H1 (cell line): ENCODE results near the gene ZNF646. TPM values are rescaled to one million over a fixed set of nuclear protein-coding genes. Genes with fewer than 3 reads are reported as not detected.

Experiments used
- CTCF ChIA-PET: fragments of 300-600 bp; sonication (Branson Sonifier 250); formaldehyde crosslinking; loops from one replicate; lab custom pipeline; 2021; ENCODE audit not compliant: partially characterized antibody; lab: Charles Lee
- POLR2A ChIA-PET: fragments of 300-600 bp; sonication (Branson Sonifier 250); formaldehyde crosslinking; loops from one replicate; lab custom pipeline; 2021; ENCODE audit warnings: inconsistent platforms; ENCODE audit not compliant: partially characterized antibody; lab: Charles Lee
- DNase-seq, 2 experiments: peaks; one replicate each; pipeline versions ENCODE4 v3.0.0 to v3.0.0-alpha.2; 2010 to 2022; ENCODE audit warnings: low spot score in 2 of 2, low read depth in 1 of 2, mixed read lengths in 1 of 2
- FAIRE-seq: peaks from 2 replicates; lab custom pipeline; 2011; peaks lifted over from hg19 to GRCh38; lab: Jason Lieb, UNC
- H2AFZ ChIP-seq: 2 replicates; pipeline ENCODE4 v1.8.1; 2012; ENCODE audit warnings: low read length, inconsistent platforms
- H2AK5ac ChIP-seq: 2 replicates; pipeline ENCODE4 v1.6.1; 2013; ENCODE audit warnings: low read depth, low read length
- H2BK120ac ChIP-seq: replicated peaks from 2 replicates; pipeline ENCODE3; 2013; ENCODE audit warnings: low read depth, low read length, inconsistent platforms
- H2BK12ac ChIP-seq: 2 replicates; pipeline ENCODE4 v1.6.1; 2013; ENCODE audit warnings: low read depth, low read length
- H2BK15ac ChIP-seq: 2 replicates; pipeline ENCODE4 v1.6.1; 2013; ENCODE audit warnings: low read length
- H2BK20ac ChIP-seq: 2 replicates; pipeline ENCODE4 v1.6.1; 2013; ENCODE audit warnings: low read length
- H2BK5ac ChIP-seq: 2 replicates; pipeline ENCODE4 v1.6.1; 2013; ENCODE audit warnings: low read depth, low read length
- H3K14ac ChIP-seq: 2 replicates; pipeline ENCODE4 v1.6.1; 2013; ENCODE audit warnings: inconsistent platforms; ENCODE audit not compliant: insufficient read length
- H3K18ac ChIP-seq: 2 replicates; pipeline ENCODE4 v1.6.1; 2013; ENCODE audit warnings: low read length; ENCODE audit errors: extremely low read depth
- H3K23ac ChIP-seq: 2 replicates; pipeline ENCODE4 v1.6.1; 2013; ENCODE audit warnings: inconsistent platforms; ENCODE audit not compliant: insufficient read length
- H3K23me2 ChIP-seq: 2 replicates; pipeline ENCODE4 v1.6.1; 2013; ENCODE audit warnings: low read depth, low read length
- H3K27ac ChIP-seq: 2 replicates; pipeline ENCODE4 v1.6.1; 2011; ENCODE audit warnings: low read depth, low read length, inconsistent platforms
- H3K27me3 ChIP-seq, 4 experiments: replicated peaks in 1 of 4; 1 replicate in 1 of 4; 2 replicates in 3 of 4; pipeline versions ENCODE4 v1.6.1 to v1.8.1; 2011 to 2013; ENCODE audit warnings: low read length in 3 of 4, mild to moderate bottlenecking in 3 of 4, inconsistent platforms in 2 of 4, mixed read lengths in 2 of 4, moderate library complexity in 1 of 4; ENCODE audit not compliant: control insufficient read depth in 3 of 4, insufficient read depth in 3 of 4; ENCODE audit errors: extremely low read depth in 1 of 4
- H3K36me3 ChIP-seq, 4 experiments: 2 replicates each; pipeline versions ENCODE4 v1.6.1 to v1.8.1; 2011 to 2013; ENCODE audit warnings: mild to moderate bottlenecking in 4 of 4, low read length in 3 of 4, moderate library complexity in 2 of 4, control low read depth in 1 of 4, inconsistent platforms in 1 of 4; ENCODE audit not compliant: insufficient read depth in 4 of 4, control insufficient read depth in 2 of 4
- H3K4ac ChIP-seq: replicated peaks from 2 replicates; pipeline ENCODE3; 2013; ENCODE audit warnings: low read length, low read depth, mixed read lengths, inconsistent platforms; ENCODE audit not compliant: insufficient read length
- H3K4me1 ChIP-seq, 4 experiments: replicated peaks in 1 of 4; 1 replicate in 1 of 4; 2 replicates in 3 of 4; pipeline versions ENCODE4 v1.6.1 to v1.8.1; 2011 to 2013; ENCODE audit warnings: low read length in 3 of 4, inconsistent platforms in 2 of 4, mixed read lengths in 1 of 4; ENCODE audit not compliant: insufficient read depth in 4 of 4, control insufficient read depth in 3 of 4
- H3K4me2 ChIP-seq, 2 experiments: 2 replicates each; pipeline versions ENCODE4 v1.6.1 to v1.8.1; 2011 to 2013; ENCODE audit warnings: low read depth in 2 of 2, low read length in 2 of 2, control low read depth in 1 of 2, inconsistent platforms in 1 of 2, mild to moderate bottlenecking in 1 of 2; ENCODE audit not compliant: insufficient read depth in 1 of 2
- H3K4me3 ChIP-seq, 4 experiments: fragments of 200-600, 300-600 bp in 1 of 4; sonication (generic), shearing (Covaris generic), sonication (Bioruptor Twin) in 1 of 4; 2 replicates each; pipeline versions ENCODE4 v1.5.1 to v1.8.1; 2011 to 2016; ENCODE audit warnings: low read length in 4 of 4, low read depth in 3 of 4, control low read depth in 2 of 4, inconsistent platforms in 2 of 4, mild to moderate bottlenecking in 2 of 4, mixed read lengths in 1 of 4, moderate library complexity in 1 of 4; ENCODE audit not compliant: insufficient read depth in 2 of 4; ENCODE audit errors: extremely low read depth in 1 of 4
- H3K56ac ChIP-seq: replicated peaks from 2 replicates; pipeline ENCODE3; 2013; ENCODE audit warnings: low read depth, mild to moderate bottlenecking, mixed read lengths, low read length, inconsistent platforms; ENCODE audit not compliant: insufficient read length
- H3K79me1 ChIP-seq: 2 replicates; pipeline ENCODE4 v1.6.1; 2013; ENCODE audit warnings: low read depth, low read length, control low read depth
- H3K79me2 ChIP-seq, 2 experiments: 2 replicates each; pipeline versions ENCODE4 v1.6.1 to v1.8.1; 2012 to 2013; ENCODE audit warnings: low read length in 2 of 2, mild to moderate bottlenecking in 2 of 2, inconsistent platforms in 1 of 2; ENCODE audit not compliant: insufficient read depth in 2 of 2, control insufficient read depth in 1 of 2
- H3K9ac ChIP-seq, 4 experiments: replicated peaks in 1 of 4; 1 replicate in 1 of 4; 2 replicates in 3 of 4; pipeline versions ENCODE4 v1.6.1 to v1.8.1; 2011 to 2013; ENCODE audit warnings: low read depth in 3 of 4, low read length in 3 of 4, control low read depth in 2 of 4, mild to moderate bottlenecking in 2 of 4, moderate library complexity in 2 of 4, inconsistent platforms in 1 of 4; ENCODE audit errors: extremely low read depth in 1 of 4
- H3K9me3 ChIP-seq, 2 experiments: 2 replicates each; pipeline versions ENCODE4 v1.6.1 to v1.8.1; 2012 to 2013; ENCODE audit warnings: mild to moderate bottlenecking in 2 of 2, moderate library complexity in 2 of 2, control low read depth in 1 of 2, inconsistent platforms in 1 of 2, low read depth in 1 of 2, low read length in 1 of 2, mixed read lengths in 1 of 2; ENCODE audit not compliant: insufficient read depth in 2 of 2
- H4K20me1 ChIP-seq, 2 experiments: replicated peaks in 1 of 2; 2 replicates each; pipeline versions ENCODE3 to v1.8.1; 2011 to 2013; ENCODE audit warnings: inconsistent platforms in 2 of 2, low read length in 2 of 2, mild to moderate bottlenecking in 1 of 2; ENCODE audit not compliant: insufficient read depth in 2 of 2, control insufficient read depth in 1 of 2
- H4K5ac ChIP-seq: 2 replicates; pipeline ENCODE4 v1.6.1; 2013; ENCODE audit warnings: low read length, low read depth, mixed read lengths, inconsistent platforms; ENCODE audit not compliant: insufficient read length
- H4K8ac ChIP-seq: 2 replicates; pipeline ENCODE4 v1.8.0; 2013; ENCODE audit warnings: mild to moderate bottlenecking, moderate library complexity, low read length, inconsistent platforms; ENCODE audit not compliant: insufficient read depth; ENCODE audit errors: extremely low read depth
- H4K91ac ChIP-seq: replicated peaks from 2 replicates; pipeline ENCODE3; 2013; ENCODE audit warnings: low read length, mixed read lengths, inconsistent platforms; ENCODE audit not compliant: insufficient read length
- ASH2L ChIP-seq: fragments of 200-600, 300-600 bp; sonication (generic); IDR thresholded peaks from one replicate; pipeline ENCODE4 v1.7.1; 2017; ENCODE audit warnings: low read length
- FOSL1 ChIP-seq: IDR thresholded peaks from 2 replicates; pipeline ENCODE4 v1.6.1; 2011; ENCODE audit warnings: mild to moderate bottlenecking, low read depth, low read length, moderate library complexity; ENCODE audit not compliant: insufficient read depth
- KDM5A ChIP-seq: fragments of 200-600 bp; IDR thresholded peaks from 2 replicates; pipeline ENCODE4 v1.7.1; 2012; ENCODE audit warnings: mild to moderate bottlenecking, low read length, inconsistent platforms, mixed read lengths
- NRF1 ChIP-seq: IDR thresholded peaks from 2 replicates; pipeline ENCODE4 v1.6.1; 2011; ENCODE audit warnings: mild to moderate bottlenecking, low read depth, low read length, improper control_type of control experiment
- WGBS, 2 experiments: shearing (Covaris generic) in 1 of 2; methylation state at CpG; one replicate each; pipeline versions ENCODE4 v1.1.6 to v1.1.7; 2013 to 2015; ENCODE audit warnings: low lambda C conversion rate in 2 of 2, mixed read lengths in 2 of 2, inconsistent platforms in 1 of 2, low coverage in 1 of 2, missing lambda C conversion rate in 1 of 2; ENCODE audit not compliant: insufficient replicate concordance in 2 of 2, insufficient coverage in 1 of 2, insufficient read length in 1 of 2; ENCODE audit errors: extremely low coverage in 1 of 2, missing lambda C conversion rate in 1 of 2; 5-methylcytosine and 5-hydroxymethylcytosine counted together
- polyA plus RNA-seq, 7 experiments: library from polyadenylated mRNA; depleted of rRNA in 3 of 7; stranded (reverse) in 5 of 7; unstranded in 2 of 7; fragments of >200 nt in 5 of 7; fragments of 200-250 nt in 2 of 7; gene quantifications; 1 replicate in 5 of 7; 2 replicates in 1 of 7; 4 replicates in 1 of 7; pipeline versions ENCODE4 v1.2.1 to v1.2.3, GENCODE V29; 2011 to 2013; ENCODE audit warnings: missing spikeins in 2 of 7, mixed read lengths in 2 of 7
- total RNA-seq: library from RNA; stranded (reverse); fragmentation: NEBNext Ultra II Directional; extraction: Animal tissue kit (Norgen Biotek cat#: 25700); gene quantifications from 2 replicates; pipeline ENCODE4 v1.2.1, GENCODE V29; 2021

ZNF646 gene
- total and polyA plus RNA-seq, 2 of the 8 experiments (the other 6 are each of a cell fraction or from before 2014, with no cell fraction given), result 6.5 to 25.0 TPM

DNA sequence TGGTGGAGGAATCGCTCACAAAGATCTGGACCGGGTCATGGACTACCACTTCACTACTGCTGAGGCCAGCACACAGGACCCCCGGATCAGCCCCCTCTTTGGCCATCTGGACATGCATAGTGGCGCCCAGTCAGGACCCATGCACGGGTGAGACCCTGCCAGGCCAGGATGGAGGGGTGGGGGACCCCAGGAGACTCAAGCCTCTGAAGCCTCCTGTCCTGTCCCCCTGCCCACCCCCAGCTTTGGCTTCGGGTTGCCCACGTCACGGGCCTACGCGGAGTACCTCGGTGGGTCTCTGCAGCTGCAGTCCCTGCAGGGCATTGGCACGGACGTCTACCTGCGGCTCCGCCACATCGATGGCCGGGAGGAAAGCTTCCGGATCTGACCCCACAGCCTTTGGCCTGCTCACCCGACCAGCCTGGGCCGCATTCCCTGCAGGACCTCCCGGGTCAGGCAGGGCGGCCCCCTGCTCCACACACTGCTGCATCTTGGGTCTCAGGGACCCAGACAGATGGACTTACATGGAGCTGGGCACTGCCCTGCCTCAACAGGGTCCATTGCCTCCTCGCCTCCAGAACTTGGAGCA lies 37.8 kb downstream of the ZNF646 start:
- peaks cover 0 to 3% (median 2%) of the 10 kb centered on the region in 4 experiments; a peak in 1 of 7 replicates for H3K4me1 ChIP-seq
- POLR2A ChIA-PET, result interaction anchor here (0.5 to 29.9 kb wide), 8 partner anchors 11 to 611 kb away, joined by 3 to 713 read pairs (median 5); partner anchors contain the start of genes FUS, PRSS36 and PRSS8
- CTCF ChIA-PET, result interaction anchor here (0.6 to 1.1 kb wide), 4 partner anchors 9 to 30 kb away, joined by 3 to 5 read pairs (median 3); no protein-coding TSS in a partner anchor
- peaks cover 2 to 18% (median 12%) of the 10 kb centered on the region in 4 experiments; a peak in 5 of 8 replicates for H3K36me3 ChIP-seq
- no peaks in the 10 kb centered on the region; the same call in 1 of the 2 replicates for H3K79me1 ChIP-seq
- no peak overlapping the region for H4K5ac ChIP-seq
- no peak overlapping the region for H3K4ac ChIP-seq
- H3K4me3 ChIP-seq, result no peak overlapping the region
- 94% methylated on average over 22 of the region's 23 CpGs; no CpG with 5 or more reads in 1 of the 2 experiments for WGBS, 2 experiments
- DNase-seq (no peak), FAIRE-seq (no peak)
- no peaks in the 10 kb centered on the region for H4K20me1 ChIP-seq
- H3K27me3 ChIP-seq, result no peaks in the 10 kb centered on the region
- H3K56ac ChIP-seq, result no peak overlapping the region
- H2BK5ac ChIP-seq, result no peak overlapping the region
- no peaks in the 10 kb centered on the region for H3K9me3 ChIP-seq
- H3K23me2 ChIP-seq, result peaks cover 8% of the 10 kb centered on the region
- no peak overlapping the region for H3K14ac ChIP-seq
- no peak overlapping the region for H2AFZ ChIP-seq
- H2BK12ac ChIP-seq, result no peak overlapping the region
- no peak overlapping the region for H3K18ac ChIP-seq
- no peak overlapping the region for H4K91ac ChIP-seq
- H2BK15ac ChIP-seq, result no peak overlapping the region
- H3K23ac ChIP-seq, result no peak overlapping the region
- no peak overlapping the region for H2BK20ac ChIP-seq
- H3K27ac ChIP-seq, result no peak overlapping the region
- no peak overlapping the region for H2AK5ac ChIP-seq
- no peak overlapping the region for H4K8ac ChIP-seq
- H3K9ac ChIP-seq, result no peak overlapping the region
- H3K4me2 ChIP-seq, result no peak overlapping the region
- H2BK120ac ChIP-seq, result no peak overlapping the region
- no peaks in the 10 kb centered on the region for H3K79me2 ChIP-seq
- TF ChIP-seq ASH2L, result no peak
- no peak for TF ChIP-seq KDM5A
- TF ChIP-seq NRF1, result no peak
- TF ChIP-seq FOSL1, result no peak
